Activated B cell treated with CpG ODN at 0.5 μM for 24 hours (primary cell): Measurements from ENCODE around the gene AKT1S1. TPM values are rescaled to one million over a fixed set of nuclear protein-coding genes. Genes with fewer than 3 reads are reported as not detected.
A peak's percentile ranks its signal among the peaks of the same experiment; 100 is the strongest.

Experiments
- ATAC-seq: fragments of 200-7000 bp; cut with Tn5 transposase; one replicate; pipeline ENCODE4 v1.10.0; 2021; ENCODE audit warnings: low read depth, mild to moderate bottlenecking, moderate library complexity
- CTCF ChIA-PET: fragments of 350-600 bp; sonication (Branson Sonifier 250); formaldehyde crosslinking; loops from one replicate; lab custom pipeline; 2021; ENCODE audit warnings: antibody characterized with exemption; lab: Charles Lee
- POLR2A ChIA-PET: fragments of 350-600 bp; sonication (Branson Sonifier 250); formaldehyde crosslinking; loops from one replicate; lab custom pipeline; 2021; ENCODE audit warnings: antibody characterized with exemption; lab: Charles Lee
- DNase-seq: peaks from one replicate; pipeline ENCODE4 v3.0.0; 2022
- H3K27ac Mint-ChIP-seq: one replicate; pipeline ENCODE4 v1.8.0; 2020; ENCODE audit warnings: mixed read lengths
- H3K27me3 Mint-ChIP-seq: one replicate; pipeline ENCODE4 v1.8.0; 2021; ENCODE audit warnings: mixed read lengths
- H3K36me3 Mint-ChIP-seq: one replicate; pipeline ENCODE4 v1.8.0; 2021; ENCODE audit warnings: low read depth, mixed read lengths
- H3K4me1 Mint-ChIP-seq: one replicate; pipeline ENCODE4 v1.8.0; 2021; ENCODE audit warnings: mixed read lengths
- H3K4me3 Mint-ChIP-seq: one replicate; pipeline ENCODE4 v1.8.0; 2020; ENCODE audit warnings: mild to moderate bottlenecking, mixed read lengths
- H3K9me3 Mint-ChIP-seq: one replicate; pipeline ENCODE4 v1.8.0; 2020; ENCODE audit warnings: mixed read lengths
- CTCF ChIP-seq: fragments of 200-600 bp; IDR thresholded peaks from one replicate; pipeline ENCODE4 v1.8.0; 2022; ENCODE audit warnings: antibody characterized with exemption, mild to moderate bottlenecking
- intact Hi-C: fragments of 100-400 bp; cut with micrococcal nuclease; formaldehyde crosslinking; loops from one replicate; pipeline ENCODE4 v1.15.1; 2024
- total RNA-seq: library from RNA; stranded (reverse); gene quantifications from 2 replicates; pipeline ENCODE4 v1.2.3, GENCODE V29; 2022

The AKT1S1 gene
- total RNA-seq, 1 donor from 2014 or later, result 28.7 TPM

DNA sequence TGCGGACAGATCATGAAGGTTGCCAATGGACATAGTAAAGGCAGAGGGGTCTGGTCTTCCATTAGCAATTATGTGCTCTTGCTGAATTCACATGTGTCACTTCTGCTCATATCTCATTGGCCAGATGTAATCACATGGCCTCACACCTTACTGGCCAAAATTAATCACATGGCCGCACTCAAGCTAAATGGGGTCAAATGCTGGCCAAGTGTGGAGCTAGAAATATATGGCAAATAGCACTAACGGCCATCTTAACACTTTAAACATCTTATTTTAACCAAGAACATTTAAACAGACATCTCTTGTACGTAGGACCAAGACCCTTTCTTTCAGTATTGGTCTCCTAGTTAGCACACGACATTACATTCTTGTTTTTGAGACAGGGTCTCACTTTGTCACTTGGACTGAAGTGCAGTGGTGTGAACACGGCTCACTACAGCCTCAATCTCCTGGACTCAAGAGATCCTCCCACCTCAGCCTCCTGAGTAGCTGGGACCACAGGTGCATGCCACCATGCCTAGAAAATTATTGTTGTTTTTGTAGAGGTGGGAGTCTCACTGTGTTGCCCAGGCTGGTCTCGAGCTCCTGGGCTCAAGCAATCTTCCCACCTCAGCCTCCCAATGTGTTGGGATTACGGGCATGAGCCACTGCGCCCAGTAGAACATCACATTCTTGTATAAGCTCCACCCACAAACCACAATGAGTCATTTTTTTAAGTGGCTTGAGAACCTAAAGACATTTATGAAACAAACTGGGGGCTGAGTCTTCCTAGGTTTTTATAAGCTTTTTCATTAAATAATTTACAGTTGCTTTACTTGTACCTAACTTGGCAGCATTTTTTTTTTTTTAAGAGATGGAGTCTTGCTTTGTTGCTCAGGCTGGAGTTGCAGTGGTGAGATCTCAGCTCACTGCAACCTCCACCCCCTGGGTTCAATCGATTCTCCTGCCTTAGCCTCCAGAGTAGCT, 29.1 kb downstream of the AKT1S1 start:
- ATAC-seq, result no peak
- intact Hi-C loops, result no loop called here
- ChIA-PET CTCF (no interaction called here), POLR2A (interaction anchor here (0.7 to 2.9 kb wide), 11 partner anchors 20 to 656 kb away, joined by 3 to 20 read pairs (median 5); partner anchors contain the start of genes AKT1S1, FUZ, PNKP and RRAS)
- Mint-ChIP-seq H3K27me3 (no peaks in the 10 kb centered on the region), H3K27ac (peak overlapping the region; percentile 15), H3K36me3 (peaks cover 3% of the 10 kb centered on the region), H3K4me1 (peaks cover 68% of the 10 kb centered on the region), H3K4me3 (peak overlapping the region; percentile 32), H3K9me3 (peaks cover 2% of the 10 kb centered on the region)
- TF ChIP-seq CTCF, result no peak
- DNase-seq, result no peak

GRCh38 chr19:49846408-49846807, 30.7 kb downstream of the AKT1S1 start:
- ChIA-PET CTCF (no interaction called here), POLR2A (no interaction called here)
- intact Hi-C loops, result no loop called here
- DNase-seq, result no peak
- peaks cover 2% of the 10 kb centered on the region for H3K9me3 Mint-ChIP-seq
- H3K4me3 Mint-ChIP-seq, result no peak overlapping the region
- H3K27ac Mint-ChIP-seq, result peak overlapping the region; percentile 50
- no peak for TF ChIP-seq CTCF
- peaks cover 64% of the 10 kb centered on the region for H3K4me1 Mint-ChIP-seq
- H3K27me3 Mint-ChIP-seq, result no peaks in the 10 kb centered on the region
- peaks cover 1% of the 10 kb centered on the region for H3K36me3 Mint-ChIP-seq
- no peak for ATAC-seq

DNA sequence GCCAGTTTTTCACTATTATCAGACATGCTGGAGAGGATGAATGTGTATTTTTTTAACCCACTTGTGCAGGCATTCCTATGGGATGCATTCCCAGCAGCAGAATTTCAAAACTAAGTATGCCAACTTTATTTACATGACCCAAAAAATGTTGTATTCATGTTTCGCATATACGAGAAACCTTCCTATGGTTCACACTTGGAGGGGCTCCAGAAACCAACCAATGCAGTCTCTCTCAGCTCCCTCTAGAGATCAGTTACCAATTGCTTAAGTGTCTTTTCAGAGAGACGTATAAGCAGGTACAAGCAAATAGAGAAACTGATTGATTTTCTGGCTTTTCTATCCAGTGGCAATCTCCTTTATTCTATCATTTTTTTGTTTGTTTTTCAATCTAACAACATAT, 31.7 kb downstream of the AKT1S1 start:
- H3K4me3 Mint-ChIP-seq, result no peak overlapping the region
- H3K36me3 Mint-ChIP-seq, result peaks cover 5% of the 10 kb centered on the region
- intact Hi-C loops, result no loop called here
- peak overlapping the region; percentile 82 for H3K27ac Mint-ChIP-seq
- peaks cover 2% of the 10 kb centered on the region for H3K9me3 Mint-ChIP-seq
- ChIA-PET CTCF (no interaction called here), POLR2A (interaction anchor here (1.0 to 2.3 kb wide), 4 partner anchors 23 to 45 kb away, joined by 3 to 16 read pairs (median 10); partner anchors contain the start of genes AKT1S1, FUZ and TBC1D17)
- no peak for TF ChIP-seq CTCF
- DNase-seq (no peak), ATAC-seq (no peak)
- peaks cover 64% of the 10 kb centered on the region for H3K4me1 Mint-ChIP-seq
- no peaks in the 10 kb centered on the region for H3K27me3 Mint-ChIP-seq

DNA sequence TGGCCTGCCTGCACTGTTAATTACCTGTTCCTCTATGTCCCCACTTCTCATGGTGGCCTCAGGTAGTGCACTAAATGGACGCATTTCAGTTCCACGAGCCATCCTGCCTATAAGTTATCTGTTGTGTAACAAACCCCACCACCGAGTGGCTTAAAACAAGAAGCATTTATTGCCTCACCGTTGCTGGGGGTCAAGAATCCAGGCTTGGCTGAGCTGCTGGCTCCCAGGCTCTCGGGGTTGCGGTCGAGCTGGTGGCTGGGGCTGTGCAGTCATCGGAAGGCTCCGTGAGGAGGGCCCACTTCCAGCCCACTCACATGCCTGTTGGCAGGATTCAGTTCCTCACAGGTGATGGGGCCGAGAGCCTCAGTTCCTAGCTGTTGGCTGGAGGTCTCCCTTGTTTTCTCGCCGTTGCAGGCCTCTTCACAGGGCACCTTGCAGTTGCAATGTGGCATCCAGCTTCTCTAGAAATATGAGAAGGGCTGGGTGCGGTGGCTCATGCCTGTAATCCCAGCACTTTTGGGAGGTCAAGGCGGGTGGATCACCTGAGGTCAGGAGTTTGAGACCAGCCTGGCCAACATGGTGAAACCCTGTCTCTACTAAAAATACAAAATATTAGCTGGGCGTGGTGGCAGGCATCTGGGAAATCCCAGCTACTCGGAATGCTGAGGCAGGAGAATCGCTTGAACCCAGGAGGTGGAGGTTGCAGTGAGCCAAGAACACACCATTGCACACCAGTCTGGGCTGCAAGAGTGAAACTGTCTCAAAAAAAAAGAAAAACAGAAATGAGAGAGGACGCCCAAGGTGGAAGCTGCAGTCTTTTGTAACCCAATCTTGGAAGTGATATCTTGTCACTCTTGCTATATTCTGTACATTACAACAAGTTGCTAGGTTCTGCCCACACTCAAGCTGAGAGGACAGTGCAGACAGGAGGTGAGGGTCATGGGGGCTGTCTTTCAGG, 32.7 kb downstream of the AKT1S1 start:
- Mint-ChIP-seq H3K27me3 (no peaks in the 10 kb centered on the region), H3K36me3 (peaks cover 14% of the 10 kb centered on the region), H3K9me3 (peaks cover 2% of the 10 kb centered on the region), H3K27ac (peak overlapping the region; percentile 82), H3K4me1 (peaks cover 55% of the 10 kb centered on the region), H3K4me3 (peak overlapping the region; percentile 45)
- DNase-seq (no peak), ATAC-seq (no peak)
- CTCF ChIA-PET, result no interaction called here
- TF ChIP-seq CTCF, result no peak
- POLR2A ChIA-PET, result interaction anchor here (0.7 to 2.3 kb wide), 12 partner anchors 16 to 666 kb away, joined by 3 to 20 read pairs (median 6); partner anchors contain the start of genes AKT1S1, FUZ, IL4I1 and MED25
- intact Hi-C loops, result no loop called here
